Suppressor macrophage treated with lipopolysaccharide for 1 hour (primary cell): ENCODE measurements around the gene KAT8.

Experiments
- DNase-seq, 3 donors: peaks; one replicate each; pipeline ENCODE4 v3.0.0-alpha.2; 2020 to 2022

KAT8 gene

GRCh38 chr16:31108035-31108793, 9.2 kb upstream of the KAT8 start, which contains the start of gene BCKDK:
TSS of gene BCKDK (plus strand) at chr16:31108386. CDS start at chr16:31109224, 838 bp downstream.
- DNase-seq = peak; percentile 81 to 93 (median 89)

GRCh38 chr16:31108794-31109558, 8.5 kb upstream of the KAT8 start:
- DNase-seq = peak in 2 of 3 donors; percentile 19 to 30

- no peak for DNase-seq
Measured at GRCh38 chr16:31109622-31110021, 7.8 kb upstream of the KAT8 start.

- no peak for DNase-seq
Measured at GRCh38 chr16:31110106-31111034, 7.1 kb upstream of the KAT8 start.

- DNase-seq = no peak
Measured at GRCh38 chr16:31111881-31112466, 5.5 kb upstream of the KAT8 start.

GRCh38 chr16:31112711-31113110, 4.8 kb upstream of the KAT8 start:
- no peak for DNase-seq

GRCh38 chr16:31113121-31114120, 4.0 kb upstream of the KAT8 start:
- DNase-seq = peak; percentile 90 to 96 (median 95)

GRCh38 chr16:31114468-31114867, 3.0 kb upstream of the KAT8 start:
- DNase-seq = no peak

- DNase-seq = peak; percentile 82 to 97 (median 95)
Measured at GRCh38 chr16:31118223-31119155, 1.0 kb downstream of the KAT8 start.

- DNase-seq = no peak
Measured at GRCh38 chr16:31120129-31120528, 2.7 kb downstream of the KAT8 start.

- DNase-seq = no peak
Measured at GRCh38 chr16:31125844-31126243, 8.4 kb downstream of the KAT8 start.

GRCh38 chr16:31127182-31127581, 9.7 kb downstream of the KAT8 start:
- DNase-seq = no peak

- peak; percentile 83 to 92 (median 88) for DNase-seq
Measured at GRCh38 chr16:31128711-31129567, 11.5 kb downstream of the KAT8 start.

GRCh38 chr16:31129568-31130335, 12.3 kb downstream of the KAT8 start:
- DNase-seq = peak; percentile 77 to 84 (median 83)

GRCh38 chr16:31130336-31130891, 12.9 kb downstream of the KAT8 start:
- DNase-seq = peak; percentile 51 to 68 (median 56)

- DNase-seq = no peak
Measured at GRCh38 chr16:31130899-31131298, 13.4 kb downstream of the KAT8 start.

GRCh38 chr16:31131416-31131815, 14.0 kb downstream of the KAT8 start:
- DNase-seq = no peak

GRCh38 chr16:31131841-31132271, 14.4 kb downstream of the KAT8 start:
- DNase-seq = no peak
